Measurements from ENCODE around the gene SERPINA5. TPM values are rescaled to one million over a fixed set of nuclear protein-coding genes. Genes with fewer than 3 reads are reported as not detected.

SERPINA5 gene
- total RNA-seq, 1 donor from 2014 or later = not detected

- ATAC-seq (ENCODE audit: low read depth) (no peak), DNase-seq (no peak)
- no peaks in the 10 kb centered on the region for H3K27me3 Mint-ChIP-seq
Measured at GRCh38 chr14:94631050-94631449, 49.8 kb downstream of the SERPINA5 start.

GRCh38 chr14:94631536-94632304, 50.5 kb downstream of the SERPINA5 start:
- H3K27me3 Mint-ChIP-seq = no peaks in the 10 kb centered on the region
- H3K4me3 Mint-ChIP-seq = no peak overlapping the region
- no peak for TF ChIP-seq CTCF (IDR thresholded peaks at IDR 0.05)
- ChIA-PET CTCF (no interaction called here), POLR2A (no interaction called here)
- no peaks in the 10 kb centered on the region for H3K9me3 Mint-ChIP-seq
- ATAC-seq (ENCODE audit: low read depth) = no peak
- H3K4me1 Mint-ChIP-seq = no peaks in the 10 kb centered on the region
- intact Hi-C loops (cut with micrococcal nuclease) = no loop called here
- DNase-seq = no peak
- H3K27ac Mint-ChIP-seq = no peak overlapping the region
- H3K36me3 Mint-ChIP-seq (ENCODE audit: low read depth) = no peaks in the 10 kb centered on the region

More at GRCh38 chr14:94631050-94631449, 49.8 kb downstream of the SERPINA5 start:
- H3K27ac Mint-ChIP-seq = no peak overlapping the region
- TF ChIP-seq CTCF (IDR thresholded peaks at IDR 0.05) = no peak
- H3K4me1 Mint-ChIP-seq = no peaks in the 10 kb centered on the region
- CTCF ChIA-PET = no interaction called here
- no peaks in the 10 kb centered on the region for H3K9me3 Mint-ChIP-seq
- POLR2A ChIA-PET = no interaction called here
- H3K4me3 Mint-ChIP-seq = no peak overlapping the region
- no peaks in the 10 kb centered on the region for H3K36me3 Mint-ChIP-seq (ENCODE audit: low read depth)
- intact Hi-C loops (cut with micrococcal nuclease) = no loop called here

- ChIA-PET POLR2A (no interaction called here), CTCF (no interaction called here)
- Mint-ChIP-seq H3K27ac (no peak overlapping the region), H3K4me1 (no peaks in the 10 kb centered on the region), H3K4me3 (no peak overlapping the region), H3K27me3 (no peaks in the 10 kb centered on the region), H3K36me3 (ENCODE audit: low read depth) (no peaks in the 10 kb centered on the region), H3K9me3 (no peaks in the 10 kb centered on the region)
- DNase-seq = no peak
- TF ChIP-seq CTCF (IDR thresholded peaks at IDR 0.05) = no peak
- no peak for ATAC-seq (ENCODE audit: low read depth)
- intact Hi-C loops (cut with micrococcal nuclease) = no loop called here
Measured at GRCh38 chr14:94632305-94632590, 51.0 kb downstream of the SERPINA5 start.

GRCh38 chr14:94633121-94633520, 51.9 kb downstream of the SERPINA5 start:
- no peak overlapping the region for H3K27ac Mint-ChIP-seq
- POLR2A ChIA-PET = no interaction called here

GRCh38 chr14:94635154-94635553, 53.9 kb downstream of the SERPINA5 start:
- H3K4me3 Mint-ChIP-seq = no peak overlapping the region
- POLR2A ChIA-PET = no interaction called here
- H3K9me3 Mint-ChIP-seq = no peaks in the 10 kb centered on the region
- H3K27ac Mint-ChIP-seq = no peak overlapping the region
- intact Hi-C loops (cut with micrococcal nuclease) = no loop called here
- H3K36me3 Mint-ChIP-seq (ENCODE audit: low read depth) = no peaks in the 10 kb centered on the region
- TF ChIP-seq CTCF (IDR thresholded peaks at IDR 0.05) = no peak
- ATAC-seq (ENCODE audit: low read depth) (no peak), DNase-seq (no peak)
- no peaks in the 10 kb centered on the region for H3K27me3 Mint-ChIP-seq
- CTCF ChIA-PET = no interaction called here
- H3K4me1 Mint-ChIP-seq = no peaks in the 10 kb centered on the region

More at GRCh38 chr14:94633121-94633520, 51.9 kb downstream of the SERPINA5 start:
- Mint-ChIP-seq H3K4me1 (no peaks in the 10 kb centered on the region), H3K9me3 (no peaks in the 10 kb centered on the region), H3K27me3 (no peaks in the 10 kb centered on the region), H3K36me3 (ENCODE audit: low read depth) (no peaks in the 10 kb centered on the region), H3K4me3 (no peak overlapping the region)
- no peak for DNase-seq
- ATAC-seq (ENCODE audit: low read depth) = no peak
- CTCF ChIA-PET = no interaction called here
- intact Hi-C loops (cut with micrococcal nuclease) = no loop called here
- no peak for TF ChIP-seq CTCF (IDR thresholded peaks at IDR 0.05)

Data from activated B cell treated with CpG ODN at 0.5 μM for 24 hours (primary cell).